Measurements from ENCODE around the gene SIK1. TPM values are rescaled to one million over a fixed set of nuclear protein-coding genes. Genes with fewer than 3 reads are reported as not detected.

The SIK1 gene
- total RNA-seq, 1 experiment from 2014 or later = 18.9 TPM

- in situ Hi-C loops (cut with HindIII; ENCODE audit: low pct_unique_long_range_greater_than_20kb, low sequenced_read_pairs) = no loop called here
- no peak for DNase-seq (ENCODE audit: low read depth)
Observed at GRCh38 chr21:43373362-43374227, 53.3 kb downstream of the SIK1 start.

DNA sequence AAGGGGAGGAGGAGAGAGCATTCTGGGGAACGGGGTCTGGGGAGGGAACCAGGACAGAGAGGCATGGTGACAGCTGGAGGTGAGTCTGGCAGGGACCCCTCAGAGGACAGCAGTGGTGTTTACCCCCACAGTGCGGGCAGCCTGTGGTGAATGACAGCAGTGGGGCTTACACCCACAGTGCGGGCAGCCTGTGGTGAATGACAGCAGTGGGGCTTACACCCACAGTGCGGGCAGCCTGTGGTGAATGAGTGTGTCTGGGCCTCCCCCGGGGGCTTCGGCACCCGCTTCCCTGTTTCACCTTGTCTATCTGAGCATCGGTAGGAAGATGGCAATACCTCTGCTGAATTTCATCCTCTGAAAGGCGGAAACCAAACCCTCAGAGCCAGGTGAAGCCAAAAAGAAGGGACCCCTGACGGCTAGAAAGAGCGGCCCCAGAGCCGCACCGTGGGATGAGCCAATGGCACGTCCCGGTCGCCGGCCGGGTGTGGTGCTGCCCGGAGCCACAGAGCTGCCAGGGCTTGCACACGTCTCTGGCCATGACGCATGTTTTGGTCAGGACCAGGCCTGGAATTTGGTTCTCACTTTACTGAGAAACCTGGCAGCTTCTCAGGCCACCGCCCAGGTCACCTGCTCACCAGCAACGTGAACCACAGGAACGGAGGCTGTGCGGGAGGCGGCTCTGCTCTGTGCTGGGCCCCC is 54.1 kb downstream of the SIK1 start:
- DNase-seq (ENCODE audit: low read depth) = no peak

DNA sequence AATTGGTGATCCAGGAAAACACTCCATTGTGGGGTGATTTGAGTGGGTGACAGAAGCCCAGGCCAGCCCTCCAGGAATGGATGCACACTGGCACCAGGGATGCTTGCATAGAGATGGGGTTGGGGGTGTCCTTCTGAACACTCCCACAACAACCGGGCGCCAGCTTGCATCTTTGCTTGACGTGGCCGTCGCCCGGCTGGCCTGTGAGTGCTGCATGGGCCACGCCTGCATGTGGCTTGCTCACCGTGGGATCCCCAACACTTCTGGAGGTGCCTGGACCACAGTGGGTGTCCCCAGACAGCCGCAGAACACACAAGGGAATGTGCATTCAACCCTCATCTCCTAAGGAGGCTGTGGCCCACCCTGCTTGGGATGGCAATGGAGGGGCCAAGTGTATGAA is 55.1 kb downstream of the SIK1 start:
- in situ Hi-C loops (cut with HindIII; ENCODE audit: low pct_unique_long_range_greater_than_20kb, low sequenced_read_pairs) = no loop called here
- DNase-seq (ENCODE audit: low read depth) = no peak

More for the DNA sequence above, 54.1 kb downstream of the SIK1 start:
- in situ Hi-C loops (cut with HindIII; ENCODE audit: low pct_unique_long_range_greater_than_20kb, low sequenced_read_pairs) = no loop called here

GRCh38 chr21:43370888-43371570 is 55.9 kb downstream of the SIK1 start:
- in situ Hi-C loops (cut with HindIII; ENCODE audit: low pct_unique_long_range_greater_than_20kb, low sequenced_read_pairs) = no loop called here
- DNase-seq (ENCODE audit: low read depth) = no peak

GRCh38 chr21:43370091-43370658 is 56.8 kb downstream of the SIK1 start:
- in situ Hi-C loops (cut with HindIII; ENCODE audit: low pct_unique_long_range_greater_than_20kb, low sequenced_read_pairs) = no loop called here

GRCh38 chr21:43369596-43370090 is 57.3 kb downstream of the SIK1 start:
- DNase-seq (ENCODE audit: low read depth) = no peak
- in situ Hi-C loops (cut with HindIII; ENCODE audit: low pct_unique_long_range_greater_than_20kb, low sequenced_read_pairs) = no loop called here

More at GRCh38 chr21:43370091-43370658, 56.8 kb downstream of the SIK1 start:
- DNase-seq (ENCODE audit: low read depth) = peak; percentile 26

GRCh38 chr21:43369124-43369523 is 57.8 kb downstream of the SIK1 start:
- DNase-seq (ENCODE audit: low read depth) = peak; percentile 54
- in situ Hi-C loops (cut with HindIII; ENCODE audit: low pct_unique_long_range_greater_than_20kb, low sequenced_read_pairs) = no loop called here

GRCh38 chr21:43368685-43369084 is 58.2 kb downstream of the SIK1 start:
- in situ Hi-C loops (cut with HindIII; ENCODE audit: low pct_unique_long_range_greater_than_20kb, low sequenced_read_pairs) = no loop called here
- DNase-seq (ENCODE audit: low read depth) = no peak

DNA sequence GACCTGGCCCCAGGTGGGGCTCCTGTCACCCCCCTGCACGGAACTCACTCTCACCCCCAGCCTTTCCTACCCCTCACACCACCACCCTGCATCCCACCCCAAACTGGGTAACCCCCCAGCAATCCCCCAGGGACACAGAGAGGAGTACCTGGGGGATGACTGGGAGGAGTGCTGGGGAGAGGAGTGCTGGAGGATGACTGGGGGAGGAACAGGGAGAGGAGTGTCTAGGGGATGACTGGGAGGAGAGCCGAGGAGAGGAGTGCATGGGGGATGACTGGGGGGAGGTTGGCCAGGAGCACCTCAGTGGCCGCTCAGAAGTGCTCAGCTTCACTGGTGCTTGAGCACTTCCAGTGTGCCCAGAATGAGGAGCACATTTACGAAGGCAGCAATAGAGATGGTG is 59.1 kb downstream of the SIK1 start:
- in situ Hi-C loops (cut with HindIII; ENCODE audit: low pct_unique_long_range_greater_than_20kb, low sequenced_read_pairs) = no loop called here
- no peak for DNase-seq (ENCODE audit: low read depth)

DNA sequence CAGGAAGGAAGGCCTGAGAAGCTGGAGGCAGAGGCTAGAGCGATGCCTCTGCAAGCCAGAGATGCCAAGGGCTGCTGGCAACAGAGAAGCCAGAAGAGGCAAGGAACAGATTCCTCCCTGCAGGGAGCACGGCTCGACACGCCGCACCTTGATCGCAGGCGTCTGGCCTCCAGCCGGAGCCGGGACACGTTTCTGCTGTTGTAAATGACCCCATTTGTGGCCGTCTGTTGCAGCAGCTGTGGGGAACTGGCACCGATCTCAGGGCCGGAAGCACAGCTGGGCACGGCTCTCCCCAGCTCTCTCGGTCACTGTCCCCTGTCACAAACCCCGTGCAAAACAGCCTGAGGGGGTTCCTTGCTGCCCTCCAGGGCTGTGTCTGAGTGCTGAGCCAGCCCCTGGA is 59.6 kb downstream of the SIK1 start:
- DNase-seq (ENCODE audit: low read depth) = no peak
- in situ Hi-C loops (cut with HindIII; ENCODE audit: low pct_unique_long_range_greater_than_20kb, low sequenced_read_pairs) = no loop called here

GRCh38 chr21:43366656-43367055 is 60.3 kb downstream of the SIK1 start:
- DNase-seq (ENCODE audit: low read depth) = no peak
- in situ Hi-C loops (cut with HindIII; ENCODE audit: low pct_unique_long_range_greater_than_20kb, low sequenced_read_pairs) = no loop called here

GRCh38 chr21:43365611-43366426 is 61.1 kb downstream of the SIK1 start:
- DNase-seq (ENCODE audit: low read depth) = no peak
- in situ Hi-C loops (cut with HindIII; ENCODE audit: low pct_unique_long_range_greater_than_20kb, low sequenced_read_pairs) = no loop called here

- in situ Hi-C loops (cut with HindIII; ENCODE audit: low pct_unique_long_range_greater_than_20kb, low sequenced_read_pairs) = no loop called here
- DNase-seq (ENCODE audit: low read depth) = no peak
Observed at GRCh38 chr21:43364851-43365424, 62.0 kb downstream of the SIK1 start.

Other genes starting within 250 kb of the SIK1 start
- gene HSF2BP, start 232.4 kb upstream of the SIK1 start, total RNA-seq (2014; rRNA removed; shearing (Covaris generic); ENCODE audit: low replicate concordance) = 1.7 and 12.9 TPM in 2 replicates
- gene RRP1B, start 232.4 kb upstream of the SIK1 start, total RNA-seq (2014; rRNA removed; shearing (Covaris generic); ENCODE audit: low replicate concordance) = 23.5 and 28.8 TPM in 2 replicates